Endothelial cell of umbilical vein (primary cell): ENCODE data around the gene ARFIP1. TPM values are rescaled to one million over a fixed set of nuclear protein-coding genes. Genes with fewer than 3 reads are reported as not detected.

ENCODE experiments used
- BruUV-seq: library from RNA; stranded (reverse); fragments of 400-500 nt; replicated peaks from 2 replicates; lab custom pipeline; 2021; lab: Mats Ljungman, UMichigan
- CTCF ChIA-PET: fragments of 300-600, 350-600 bp; sonication (Branson Sonifier 250); formaldehyde crosslinking; loops from one replicate; lab custom pipeline; 2021; ENCODE audit warnings: antibody characterized with exemption, inconsistent platforms; lab: Charles Lee
- POLR2A ChIA-PET: fragments of 300-600, 350-600 bp; sonication (Branson Sonifier 250); formaldehyde crosslinking; loops from one replicate; lab custom pipeline; 2021; ENCODE audit warnings: antibody characterized with exemption, inconsistent platforms; lab: Charles Lee
- DNase-seq: peaks from one replicate; pipeline ENCODE4 v3.0.0-alpha.2; 2011; ENCODE audit warnings: low read depth, low spot score
- FAIRE-seq: peaks from 2 replicates; lab custom pipeline; 2011; peaks lifted over from hg19 to GRCh38; lab: Jason Lieb, UNC
- H2AFZ ChIP-seq: 2 replicates; pipeline ENCODE4 v1.6.0; 2012; ENCODE audit warnings: low read depth, low read length, control low read depth, inconsistent platforms
- H3K27ac ChIP-seq: 2 replicates; pipeline ENCODE4 v1.5.1; 2011; ENCODE audit warnings: low read depth, mild to moderate bottlenecking, control low read depth, low read length, moderate library complexity; ENCODE audit not compliant: insufficient read depth
- H3K27me3 ChIP-seq, 2 experiments: 2 replicates each; pipeline versions ENCODE4 v1.6.0 to v1.6.1; 2011; ENCODE audit warnings: low read length in 2 of 2, mixed read lengths in 1 of 2; ENCODE audit not compliant: control insufficient read depth in 2 of 2, insufficient read depth in 2 of 2
- H3K36me3 ChIP-seq, 2 experiments: 2 replicates in 1 of 2; 3 replicates in 1 of 2; pipeline ENCODE4 v1.5.1; 2011; ENCODE audit warnings: low read length in 2 of 2, mild to moderate bottlenecking in 1 of 2, moderate library complexity in 1 of 2; ENCODE audit not compliant: control insufficient read depth in 2 of 2, insufficient read depth in 2 of 2; ENCODE audit errors: extremely low read depth in 1 of 2
- H3K4me1 ChIP-seq: 3 replicates; pipeline ENCODE4 v1.5.1; 2011; ENCODE audit warnings: mild to moderate bottlenecking, low read length; ENCODE audit not compliant: control insufficient read depth, insufficient read depth; ENCODE audit errors: extremely low read depth
- H3K4me2 ChIP-seq: 2 replicates; pipeline ENCODE4 v1.6.1; 2011; ENCODE audit warnings: low read length, control low read depth, mixed read lengths; ENCODE audit not compliant: insufficient read depth
- H3K4me3 ChIP-seq, 3 experiments: fragments of 200-600 bp in 1 of 3; sonication (generic), shearing (Covaris generic) in 1 of 3; replicated peaks in 1 of 3; 2 replicates each; pipeline ENCODE4 v1.5.1; 2011 to 2016; ENCODE audit warnings: control low read depth in 3 of 3, low read length in 3 of 3, mild to moderate bottlenecking in 2 of 3, inconsistent platforms in 1 of 3, low read depth in 1 of 3, moderate library complexity in 1 of 3; ENCODE audit not compliant: insufficient read depth in 1 of 3
- H3K79me2 ChIP-seq: 2 replicates; pipeline ENCODE4 v1.6.0; 2012; ENCODE audit warnings: low read length, inconsistent platforms; ENCODE audit not compliant: control insufficient read depth, insufficient read depth
- H3K9ac ChIP-seq: replicated peaks from 2 replicates; pipeline ENCODE3; 2011; ENCODE audit warnings: low read length, control low read depth; ENCODE audit not compliant: insufficient read depth; ENCODE audit errors: extremely low read depth
- H3K9me1 ChIP-seq: replicated peaks from 3 replicates; pipeline ENCODE4 v1.6.0; 2011; ENCODE audit warnings: mild to moderate bottlenecking, low read length; ENCODE audit not compliant: control insufficient read depth, insufficient read depth; ENCODE audit errors: extremely low read depth
- H3K9me3 ChIP-seq: replicated peaks from 2 replicates; pipeline ENCODE4 v1.5.1; 2012; ENCODE audit warnings: low read length, inconsistent platforms; ENCODE audit not compliant: control insufficient read depth, insufficient read depth
- H4K20me1 ChIP-seq: replicated peaks from 2 replicates; pipeline ENCODE3; 2011; ENCODE audit warnings: mild to moderate bottlenecking, low read length; ENCODE audit not compliant: control insufficient read depth, insufficient read depth; ENCODE audit errors: extremely low read depth
- EZH2 ChIP-seq: IDR thresholded peaks from 2 replicates; pipeline ENCODE4 v1.6.1; 2012; ENCODE audit warnings: borderline replicate concordance, low read depth, mild to moderate bottlenecking, moderate library complexity, low read length, inconsistent platforms; ENCODE audit not compliant: severe bottlenecking
- FOS ChIP-seq: IDR thresholded peaks from 2 replicates; pipeline ENCODE4 v1.6.1; 2011; ENCODE audit warnings: mild to moderate bottlenecking, low read length, moderate library complexity, borderline replicate concordance; ENCODE audit not compliant: insufficient read depth
- GATA2 ChIP-seq: IDR thresholded peaks from 2 replicates; pipeline ENCODE4 v1.7.0; 2011; ENCODE audit warnings: low read depth, mild to moderate bottlenecking, moderate library complexity, mixed read lengths, low read length; ENCODE audit not compliant: insufficient read length, insufficient read depth
- JUN ChIP-seq: IDR thresholded peaks from 2 replicates; pipeline ENCODE4 v1.6.1; 2011; ENCODE audit warnings: borderline replicate concordance, low read depth; ENCODE audit not compliant: insufficient read length, insufficient read depth
- MYC ChIP-seq: IDR thresholded peaks from one replicate; pipeline ENCODE4 v1.6.1; 2011; ENCODE audit warnings: mild to moderate bottlenecking, low read depth, low read length
- POLR2A ChIP-seq: IDR thresholded peaks from 2 replicates; pipeline ENCODE4 v1.6.1; 2012; ENCODE audit warnings: low read depth, mild to moderate bottlenecking, control low read depth, low read length
- POLR2AphosphoS5 ChIP-seq: IDR thresholded peaks from 2 replicates; pipeline ENCODE4 v1.6.1; 2012; ENCODE audit warnings: low read depth, mild to moderate bottlenecking, control low read depth, low read length, moderate library complexity; ENCODE audit not compliant: insufficient read depth
- dilution Hi-C: fragments of 300-500 bp; cut with MboI; formaldehyde crosslinking; loops from one replicate; pipeline ENCODE4 v1.15.0; 2019; ENCODE audit warnings: low sequenced_read_pairs; ENCODE audit not compliant: extremely low pct_ligation_motif_present
- intact Hi-C: fragments of 100-400 bp; cut with micrococcal nuclease; formaldehyde crosslinking; loops from one replicate; pipeline ENCODE4 v1.10.0; 2022
- polyA plus RNA-seq, 4 experiments: library from polyadenylated mRNA; depleted of rRNA in 3 of 4; stranded (reverse) in 3 of 4; unstranded in 1 of 4; fragments of >200 nt; gene quantifications; 2 replicates each; pipeline versions ENCODE4 v1.2.1 to v1.2.3, GENCODE V29; 2011 to 2012; ENCODE audit warnings: missing spikeins in 1 of 4
- total RNA-seq: library from RNA; stranded (reverse); gene quantifications from 2 replicates; pipeline ENCODE4 v1.2.3, GENCODE V29; 2021
- TF ChIP-seq, protein P1 (sequence below), 2 donors: IDR thresholded peaks; 1 replicate in 1 of 2; 2 replicates in 1 of 2; pipeline ENCODE4 v1.5.1; 2011; ENCODE audit warnings: low read length in 2 of 2, mild to moderate bottlenecking in 2 of 2, moderate library complexity in 2 of 2, control low read depth in 1 of 2, inconsistent platforms in 1 of 2, low read depth in 1 of 2; ENCODE audit not compliant: insufficient read depth in 1 of 2; ENCODE audit errors: extremely low read depth in 1 of 2
- TF ChIP-seq, protein P2 (sequence below): IDR thresholded peaks from 2 replicates; pipeline ENCODE4 v1.6.1; 2011; ENCODE audit not compliant: insufficient read depth, insufficient read length

Gene ARFIP1
- total and polyA plus RNA-seq, 2 donors (not counting 3 experiments of a cell fraction or from before 2014, with no cell fraction given), result 10.0 to 24.2 TPM

- H3K36me3 ChIP-seq, result no peaks in the 10 kb centered on the region
- DNase-seq (no peak), FAIRE-seq (no peak)
- no peaks in the 10 kb centered on the region for H3K9me1 ChIP-seq
- no peaks in the 10 kb centered on the region for H3K27me3 ChIP-seq
- TF ChIP-seq MYC (no peak), FOS (no peak)
- no peaks in the 10 kb centered on the region for H4K20me1 ChIP-seq
- no peaks in the 10 kb centered on the region for H3K9me3 ChIP-seq
- peaks cover 26% of the 10 kb centered on the region for H3K4me1 ChIP-seq
- dilution Hi-C loops, result no loop called here
- H3K27ac ChIP-seq, result no peak overlapping the region
- H3K4me2 ChIP-seq, result no peak overlapping the region
- H2AFZ ChIP-seq, result no peak overlapping the region
- BruUV-seq, result no TSS peak
- intact Hi-C loops, result no loop called here
- H3K4me3 ChIP-seq, result no peak overlapping the region
- POLR2A ChIA-PET, result no interaction called here
- CTCF ChIA-PET, result interaction anchor here (1.2 kb wide), 1 partner anchor 12 kb away, joined by 3 read pairs; no protein-coding TSS in a partner anchor
- H3K79me2 ChIP-seq, result no peaks in the 10 kb centered on the region
- H3K9ac ChIP-seq, result no peak overlapping the region
These were observed 176.4 kb downstream of the ARFIP1 start for GRCh38 chr4:152956147-152956546.

- Histone ChIP-seq H3K9ac (no peak overlapping the region), H3K9me3 (no peaks in the 10 kb centered on the region), H3K27ac (no peak overlapping the region), H3K4me2 (peak overlapping the region; percentile 22), H3K27me3 (no peaks in the 10 kb centered on the region), H3K9me1 (no peaks in the 10 kb centered on the region), H4K20me1 (no peaks in the 10 kb centered on the region), H3K4me1 (peaks cover 33% of the 10 kb centered on the region), H2AFZ (peak overlapping the region; percentile 46), H3K79me2 (no peaks in the 10 kb centered on the region), H3K36me3 (no peaks in the 10 kb centered on the region), H3K4me3 (no peak overlapping the region)
- dilution Hi-C loops, result no loop called here
- TF ChIP-seq, protein P1, sequence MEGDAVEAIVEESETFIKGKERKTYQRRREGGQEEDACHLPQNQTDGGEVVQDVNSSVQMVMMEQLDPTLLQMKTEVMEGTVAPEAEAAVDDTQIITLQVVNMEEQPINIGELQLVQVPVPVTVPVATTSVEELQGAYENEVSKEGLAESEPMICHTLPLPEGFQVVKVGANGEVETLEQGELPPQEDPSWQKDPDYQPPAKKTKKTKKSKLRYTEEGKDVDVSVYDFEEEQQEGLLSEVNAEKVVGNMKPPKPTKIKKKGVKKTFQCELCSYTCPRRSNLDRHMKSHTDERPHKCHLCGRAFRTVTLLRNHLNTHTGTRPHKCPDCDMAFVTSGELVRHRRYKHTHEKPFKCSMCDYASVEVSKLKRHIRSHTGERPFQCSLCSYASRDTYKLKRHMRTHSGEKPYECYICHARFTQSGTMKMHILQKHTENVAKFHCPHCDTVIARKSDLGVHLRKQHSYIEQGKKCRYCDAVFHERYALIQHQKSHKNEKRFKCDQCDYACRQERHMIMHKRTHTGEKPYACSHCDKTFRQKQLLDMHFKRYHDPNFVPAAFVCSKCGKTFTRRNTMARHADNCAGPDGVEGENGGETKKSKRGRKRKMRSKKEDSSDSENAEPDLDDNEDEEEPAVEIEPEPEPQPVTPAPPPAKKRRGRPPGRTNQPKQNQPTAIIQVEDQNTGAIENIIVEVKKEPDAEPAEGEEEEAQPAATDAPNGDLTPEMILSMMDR (IDR thresholded peaks at IDR 0.05; ENCODE audit: extremely low read depth in 1 of 2, insufficient read depth in 1 of 2, low read depth in 1 of 2, low read length in 2 of 2), result no peak
- TF ChIP-seq MYC (no peak), JUN (no peak), FOS (no peak), POLR2AphosphoS5 (no peak), EZH2 (no peak), POLR2A (no peak), GATA2 (no peak)
- TF ChIP-seq, protein P2, sequence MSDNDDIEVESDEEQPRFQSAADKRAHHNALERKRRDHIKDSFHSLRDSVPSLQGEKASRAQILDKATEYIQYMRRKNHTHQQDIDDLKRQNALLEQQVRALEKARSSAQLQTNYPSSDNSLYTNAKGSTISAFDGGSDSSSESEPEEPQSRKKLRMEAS, result no peak
- FAIRE-seq, result peak; percentile 49
- intact Hi-C loops, result no loop called here
- CTCF ChIA-PET, result interaction anchor here (1.2 kb wide), 1 partner anchor 13 kb away, joined by 3 read pairs; no protein-coding TSS in a partner anchor
- BruUV-seq, result no TSS peak
- POLR2A ChIA-PET, result no interaction called here
- DNase-seq, result peak; percentile 19
These were observed 177.1 kb downstream of the ARFIP1 start for GRCh38 chr4:152956650-152957436.
